Lower lobe of right lung (tissue), 2 donors: Measurements from ENCODE around the gene OST4. TPM values are rescaled to one million over a fixed set of nuclear protein-coding genes. Genes with fewer than 3 reads are reported as not detected.

ENCODE experiments used
- ATAC-seq, 2 donors: fragments of 200-7000 bp; cut with Tn5 transposase; one replicate each; pipeline ENCODE4 v1.9.1; 2020 to 2022; ENCODE audit warnings: mild to moderate bottlenecking in 2 of 2, moderate library complexity in 2 of 2
- DNase-seq: peaks from one replicate; pipeline ENCODE4 v3.0.0-alpha.2; 2020
- H3K27ac ChIP-seq: fragments of 200-600 bp; one replicate; pipeline ENCODE4 v1.8.0; 2022
- H3K27me3 ChIP-seq: fragments of 200-600 bp; one replicate; pipeline ENCODE4 v1.8.0; 2022; ENCODE audit warnings: low read depth
- H3K36me3 ChIP-seq: fragments of 200-600 bp; one replicate; pipeline ENCODE4 v1.8.0; 2022; ENCODE audit warnings: mild to moderate bottlenecking
- H3K4me1 ChIP-seq: fragments of 200-600 bp; one replicate; pipeline ENCODE4 v1.8.0; 2022
- H3K4me3 ChIP-seq: fragments of 200-600 bp; one replicate; pipeline ENCODE4 v1.8.0; 2022; ENCODE audit warnings: mild to moderate bottlenecking
- H3K9me3 ChIP-seq: fragments of 200-600 bp; one replicate; pipeline ENCODE4 v1.8.0; 2022
- intact Hi-C: fragments of 100-400 bp; cut with DNase I; formaldehyde crosslinking; loops from one replicate; pipeline ENCODE4 v1.11.0; 2022
- total RNA-seq: library from RNA; stranded (reverse); fragmentation: NEBNext Ultra II Directional; extraction: Animal tissue kit (Norgen Biotek cat#: 25700); gene quantifications from one replicate; pipeline ENCODE4 v1.2.1, GENCODE V29; 2021
- TF ChIP-seq, protein P1 (sequence below): fragments of 200-600 bp; IDR thresholded peaks from one replicate; pipeline ENCODE4 v1.8.0; 2022; ENCODE audit warnings: antibody characterized with exemption, mild to moderate bottlenecking
- donor health status: DM: no; HTN: yes; CAD: no; lungs with severe emphysema.

Gene OST4
- total RNA-seq, 1 donor from 2014 or later: 243 TPM

DNA sequence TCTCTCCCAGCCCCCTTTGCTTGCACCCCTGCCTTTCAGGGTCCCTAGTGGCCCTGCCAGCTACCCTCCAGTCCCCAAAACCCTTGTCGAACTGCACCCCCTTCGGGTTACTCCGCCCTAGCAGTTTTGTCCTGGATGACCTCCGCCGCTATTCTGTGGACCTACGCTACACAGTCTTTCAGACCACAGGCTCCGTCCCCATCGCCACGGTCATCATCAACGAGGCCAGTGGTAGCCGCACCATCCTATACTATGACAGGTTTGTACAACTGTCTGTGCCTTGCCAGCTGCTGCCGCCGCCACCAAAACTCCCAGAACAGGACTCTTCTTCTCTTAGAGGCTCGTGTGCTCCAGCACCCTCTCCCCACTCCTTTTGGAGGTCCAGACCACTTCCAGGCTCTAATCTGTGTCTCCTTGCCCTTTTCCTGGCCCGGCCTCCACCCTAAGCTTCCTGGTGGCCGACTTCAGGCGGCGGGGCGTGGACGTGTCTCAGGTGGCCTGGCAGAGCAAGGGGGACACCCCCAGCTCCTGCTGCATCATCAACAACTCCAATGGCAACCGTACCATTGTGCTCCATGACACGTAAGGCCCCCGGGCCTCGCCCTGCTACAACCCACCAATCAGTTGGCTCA lies 23.0 kb upstream of the OST4 start:
- TF ChIP-seq, protein P1, sequence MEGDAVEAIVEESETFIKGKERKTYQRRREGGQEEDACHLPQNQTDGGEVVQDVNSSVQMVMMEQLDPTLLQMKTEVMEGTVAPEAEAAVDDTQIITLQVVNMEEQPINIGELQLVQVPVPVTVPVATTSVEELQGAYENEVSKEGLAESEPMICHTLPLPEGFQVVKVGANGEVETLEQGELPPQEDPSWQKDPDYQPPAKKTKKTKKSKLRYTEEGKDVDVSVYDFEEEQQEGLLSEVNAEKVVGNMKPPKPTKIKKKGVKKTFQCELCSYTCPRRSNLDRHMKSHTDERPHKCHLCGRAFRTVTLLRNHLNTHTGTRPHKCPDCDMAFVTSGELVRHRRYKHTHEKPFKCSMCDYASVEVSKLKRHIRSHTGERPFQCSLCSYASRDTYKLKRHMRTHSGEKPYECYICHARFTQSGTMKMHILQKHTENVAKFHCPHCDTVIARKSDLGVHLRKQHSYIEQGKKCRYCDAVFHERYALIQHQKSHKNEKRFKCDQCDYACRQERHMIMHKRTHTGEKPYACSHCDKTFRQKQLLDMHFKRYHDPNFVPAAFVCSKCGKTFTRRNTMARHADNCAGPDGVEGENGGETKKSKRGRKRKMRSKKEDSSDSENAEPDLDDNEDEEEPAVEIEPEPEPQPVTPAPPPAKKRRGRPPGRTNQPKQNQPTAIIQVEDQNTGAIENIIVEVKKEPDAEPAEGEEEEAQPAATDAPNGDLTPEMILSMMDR: no peak
- intact Hi-C loops: no loop called here
- H3K27ac ChIP-seq: no peak overlapping the region

DNA sequence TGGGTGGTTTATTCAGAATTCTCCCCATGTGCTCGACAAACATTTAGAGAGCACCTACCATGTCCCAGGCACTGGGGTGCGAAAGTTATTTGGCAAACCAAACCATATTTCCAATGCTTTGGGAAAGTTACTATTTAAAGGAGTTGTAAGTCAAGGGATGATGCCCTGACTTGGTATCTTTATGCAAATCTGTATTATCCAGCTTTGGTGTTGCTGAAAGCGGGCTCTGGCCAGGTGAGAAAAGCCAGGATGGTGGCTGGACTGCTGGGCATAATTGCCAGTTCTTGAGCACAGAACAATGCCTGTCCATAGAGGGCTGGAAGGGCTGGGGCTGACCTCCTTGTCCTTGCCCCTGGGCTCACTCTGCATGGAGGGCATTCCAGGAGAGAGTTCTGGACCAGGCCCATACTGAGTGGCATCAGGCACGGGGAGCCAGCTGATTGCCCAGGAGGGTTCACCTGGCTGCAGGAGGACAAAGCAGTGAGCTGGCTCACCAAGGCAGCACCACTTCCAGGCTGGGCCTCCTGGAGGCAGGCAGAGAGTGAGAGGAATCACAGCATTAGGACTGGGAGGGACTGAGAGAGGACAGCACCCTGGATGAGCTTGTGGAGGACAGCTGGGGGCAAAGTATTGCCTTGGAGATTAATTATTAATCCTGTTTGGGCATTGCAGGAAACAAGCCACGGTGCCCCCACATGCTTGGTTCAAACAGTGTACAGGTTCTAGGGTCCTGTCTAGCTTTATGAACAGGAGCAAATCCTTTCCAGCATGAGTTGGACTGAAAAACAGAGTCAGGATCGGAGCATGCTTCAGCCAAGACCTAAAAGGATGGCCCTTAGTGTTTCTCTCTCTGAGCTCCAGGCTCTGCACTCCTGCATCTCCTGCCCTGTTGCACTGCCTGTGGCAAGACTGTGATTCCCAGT lies 22.2 kb upstream of the OST4 start:
- TF ChIP-seq, protein P1: no peak
- H3K4me3 ChIP-seq: no peak overlapping the region
- H3K27me3 ChIP-seq: no peaks in the 10 kb centered on the region
- no peaks in the 10 kb centered on the region for H3K9me3 ChIP-seq
- no peaks in the 10 kb centered on the region for H3K36me3 ChIP-seq
- H3K27ac ChIP-seq: no peak overlapping the region
- H3K4me1 ChIP-seq: peaks cover 16% of the 10 kb centered on the region
- intact Hi-C loops: no loop called here
- DNase-seq: no peak
- no peak for ATAC-seq

More for the DNA sequence above, 23.0 kb upstream of the OST4 start:
- H3K9me3 ChIP-seq: no peaks in the 10 kb centered on the region
- H3K36me3 ChIP-seq: no peaks in the 10 kb centered on the region
- ATAC-seq: no peak
- no peak for DNase-seq
- H3K4me1 ChIP-seq: peaks cover 16% of the 10 kb centered on the region
- no peaks in the 10 kb centered on the region for H3K27me3 ChIP-seq
- no peak overlapping the region for H3K4me3 ChIP-seq

DNA sequence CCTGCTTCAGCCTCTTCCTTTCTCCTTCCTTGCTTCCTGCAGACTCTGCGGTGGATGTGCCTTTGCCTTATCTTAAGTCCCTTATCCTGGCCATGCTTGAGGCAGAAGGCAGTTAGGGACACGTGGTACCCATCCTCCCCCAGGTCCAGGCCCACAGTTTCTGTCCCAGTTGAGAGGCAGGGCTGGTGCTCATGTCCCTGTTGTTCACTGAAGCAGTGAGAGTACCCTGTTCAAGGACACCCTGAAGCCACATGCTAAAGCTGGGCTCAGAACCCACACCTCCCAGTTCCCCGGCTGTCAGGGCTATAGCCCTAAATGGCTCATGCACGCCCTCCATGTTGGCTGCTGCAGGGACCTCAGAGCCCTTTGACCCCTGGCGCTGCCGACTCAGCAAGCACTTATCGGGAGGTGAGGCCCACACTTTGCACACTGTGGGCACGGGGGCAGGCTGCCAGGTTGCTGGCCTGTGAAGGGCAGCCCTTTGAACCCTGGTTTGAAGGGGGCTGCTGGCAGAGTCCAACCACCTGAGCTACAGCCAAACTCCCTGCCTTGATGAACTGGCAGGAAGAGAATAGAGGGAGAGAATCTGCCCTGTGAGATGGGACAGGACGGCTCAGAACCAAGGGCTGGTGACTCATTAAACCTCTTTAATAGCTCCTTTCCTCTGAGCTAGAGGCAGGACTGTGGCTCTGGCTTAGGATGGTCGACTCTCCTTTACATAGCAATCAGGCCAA lies 21.4 kb upstream of the OST4 start:
- ATAC-seq (no peak), DNase-seq (no peak)
- intact Hi-C loops: no loop called here
- peaks cover 16% of the 10 kb centered on the region for H3K4me1 ChIP-seq
- H3K27ac ChIP-seq: no peak overlapping the region
- TF ChIP-seq, protein P1: no peak
- no peaks in the 10 kb centered on the region for H3K27me3 ChIP-seq
- no peak overlapping the region for H3K4me3 ChIP-seq
- no peaks in the 10 kb centered on the region for H3K9me3 ChIP-seq
- no peaks in the 10 kb centered on the region for H3K36me3 ChIP-seq

GRCh38 chr2:27091746-27092695 lies 20.6 kb upstream of the OST4 start:
- Histone ChIP-seq H3K9me3 (no peaks in the 10 kb centered on the region), H3K27ac (no peak overlapping the region), H3K4me3 (no peak overlapping the region), H3K4me1 (peaks cover 21% of the 10 kb centered on the region), H3K36me3 (no peaks in the 10 kb centered on the region), H3K27me3 (no peaks in the 10 kb centered on the region)
- TF ChIP-seq, protein P1: no peak
- DNase-seq (no peak), ATAC-seq (no peak)
- intact Hi-C loops: no loop called here
